Esophagus muscularis mucosa (tissue), 4 donors: Measurements from ENCODE around the gene PRKN. TPM values are rescaled to one million over a fixed set of nuclear protein-coding genes. Genes with fewer than 3 reads are reported as not detected.

Experiments used
- DNase-seq: peaks from one replicate; pipeline ENCODE4 v3.0.0-alpha.2; 2017; ENCODE audit errors: extremely low spot score
- H3K27ac ChIP-seq, 4 donors: fragments of 200-600 bp; sonication (generic); replicated peaks in 1 of 4; 1 replicate in 3 of 4; 2 replicates in 1 of 4; pipeline ENCODE4 v1.5.1; 2016 to 2019; ENCODE audit warnings: mild to moderate bottlenecking in 1 of 4
- H3K27me3 ChIP-seq, 4 donors: fragments of 200-600 bp; sonication (generic); one replicate each; pipeline versions ENCODE4 v1.5.1 to v1.6.0; 2016 to 2019
- H3K36me3 ChIP-seq, 4 donors: fragments of 200-600 bp; sonication (generic); one replicate each; pipeline ENCODE4 v1.5.1; 2016 to 2019
- H3K4me1 ChIP-seq, 4 donors: fragments of 200-600 bp; sonication (generic); one replicate each; pipeline ENCODE4 v1.5.1; 2016 to 2019
- H3K4me3 ChIP-seq, 4 donors: fragments of 200-600 bp; sonication (generic); 1 replicate in 2 of 4; 2 replicates in 2 of 4; pipeline ENCODE4 v1.5.1; 2016 to 2019; ENCODE audit warnings: mild to moderate bottlenecking in 4 of 4, moderate library complexity in 1 of 4
- H3K9me3 ChIP-seq, 4 donors: fragments of 200-600 bp; sonication (generic); 1 replicate in 3 of 4; 2 replicates in 1 of 4; pipeline ENCODE4 v1.5.1; 2016 to 2019
- EP300 ChIP-seq: sonication (generic); formaldehyde crosslinking; IDR thresholded peaks from one replicate; pipeline ENCODE4 v1.6.1; 2017; ENCODE audit warnings: antibody characterized with exemption
- POLR2A ChIP-seq: fragments of 450-650 bp; IDR thresholded peaks from one replicate; pipeline ENCODE4 v1.6.1; 2017; ENCODE audit warnings: antibody characterized with exemption, moderate library complexity, mild to moderate bottlenecking, low read depth
- POLR2AphosphoS5 ChIP-seq, 2 donors: sonication (generic); formaldehyde crosslinking; IDR thresholded peaks; one replicate each; pipeline ENCODE4 v1.6.1; 2017; ENCODE audit warnings: antibody characterized with exemption in 2 of 2
- WGBS: methylation state at CpG from one replicate; pipeline ENCODE4 v1.1.5; 2018; 5-methylcytosine and 5-hydroxymethylcytosine counted together
- intact Hi-C: fragments of 100-400 bp; cut with DNase I; formaldehyde crosslinking; loops from one replicate; pipeline ENCODE4 v1.15.1; 2023
- total RNA-seq, 4 donors: library from RNA; depleted of rRNA; stranded (reverse); fragments of >200 nt; gene quantifications; one replicate each; pipeline versions ENCODE4 v1.1.0 to v1.2.1, GENCODE V29; 2016
- TF ChIP-seq, protein P1 (sequence below), 3 experiments: fragments of 200-600 bp in 2 of 3; fragments of 450-650 bp in 1 of 3; sonication (generic) in 2 of 3; IDR thresholded peaks; one replicate each; pipeline ENCODE4 v1.5.1; 2017 to 2019; ENCODE audit warnings: antibody characterized with exemption in 3 of 3, mild to moderate bottlenecking in 2 of 3, moderate library complexity in 1 of 3

Gene PRKN
- total RNA-seq, 4 donors from 2014 or later = 9.6 to 14.5 (median 10.8) TPM

DNA sequence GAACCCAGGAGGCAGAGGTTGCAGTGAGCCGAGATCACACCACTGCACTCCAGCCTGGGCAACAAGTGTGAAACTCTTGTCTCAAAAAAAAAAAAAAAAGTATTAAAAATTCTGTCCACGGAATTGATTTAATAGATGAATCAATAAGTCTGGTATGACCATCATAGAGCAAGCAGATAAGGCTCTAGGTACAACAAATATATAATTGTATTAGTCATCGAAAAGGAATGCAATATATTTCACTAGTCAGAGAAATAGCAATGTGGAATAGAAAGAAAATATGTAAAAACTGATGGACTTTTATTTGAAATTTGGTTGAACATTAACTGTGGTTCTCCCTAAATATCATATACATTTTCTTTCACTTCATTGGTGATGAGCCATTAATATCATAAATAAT is 976.9 kb downstream of the PRKN start:
- H3K27me3 ChIP-seq = no peaks in the 10 kb centered on the region
- H3K4me3 ChIP-seq = no peak overlapping the region
- intact Hi-C loops = no loop called here
- WGBS = 97% methylated on average over 3 of the region's 3 CpGs
- DNase-seq = no peak
- H3K9me3 ChIP-seq = no peaks in the 10 kb centered on the region
- H3K4me1 ChIP-seq = no peaks in the 10 kb centered on the region
- TF ChIP-seq POLR2A (no peak), POLR2AphosphoS5 (IDR thresholded peaks at IDR 0.05) (no peak), EP300 (no peak)
- TF ChIP-seq, protein P1, sequence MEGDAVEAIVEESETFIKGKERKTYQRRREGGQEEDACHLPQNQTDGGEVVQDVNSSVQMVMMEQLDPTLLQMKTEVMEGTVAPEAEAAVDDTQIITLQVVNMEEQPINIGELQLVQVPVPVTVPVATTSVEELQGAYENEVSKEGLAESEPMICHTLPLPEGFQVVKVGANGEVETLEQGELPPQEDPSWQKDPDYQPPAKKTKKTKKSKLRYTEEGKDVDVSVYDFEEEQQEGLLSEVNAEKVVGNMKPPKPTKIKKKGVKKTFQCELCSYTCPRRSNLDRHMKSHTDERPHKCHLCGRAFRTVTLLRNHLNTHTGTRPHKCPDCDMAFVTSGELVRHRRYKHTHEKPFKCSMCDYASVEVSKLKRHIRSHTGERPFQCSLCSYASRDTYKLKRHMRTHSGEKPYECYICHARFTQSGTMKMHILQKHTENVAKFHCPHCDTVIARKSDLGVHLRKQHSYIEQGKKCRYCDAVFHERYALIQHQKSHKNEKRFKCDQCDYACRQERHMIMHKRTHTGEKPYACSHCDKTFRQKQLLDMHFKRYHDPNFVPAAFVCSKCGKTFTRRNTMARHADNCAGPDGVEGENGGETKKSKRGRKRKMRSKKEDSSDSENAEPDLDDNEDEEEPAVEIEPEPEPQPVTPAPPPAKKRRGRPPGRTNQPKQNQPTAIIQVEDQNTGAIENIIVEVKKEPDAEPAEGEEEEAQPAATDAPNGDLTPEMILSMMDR (IDR thresholded peaks at IDR 0.05) = no peak
- H3K27ac ChIP-seq = no peak overlapping the region
- H3K36me3 ChIP-seq = no peaks in the 10 kb centered on the region

DNA sequence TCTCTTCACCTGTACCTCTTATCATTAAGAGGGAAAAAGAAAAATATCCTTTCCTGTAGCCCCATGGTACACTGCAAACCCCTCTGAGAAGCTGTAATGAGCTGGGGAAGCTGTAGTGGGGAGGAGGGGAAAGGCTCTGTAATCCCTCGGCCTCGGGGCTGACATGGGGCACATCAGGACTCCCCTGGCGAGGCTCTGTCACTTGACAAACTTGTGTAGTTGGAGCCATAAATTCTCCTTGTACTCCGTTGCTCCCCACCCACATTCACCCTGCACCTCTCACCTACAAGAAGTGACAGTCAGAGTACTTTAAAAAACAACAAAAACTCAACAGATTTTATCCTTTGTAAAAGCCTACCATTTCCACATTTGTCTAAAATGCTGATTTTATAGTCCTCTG is 978.0 kb downstream of the PRKN start:
- intact Hi-C loops = no loop called here
- Histone ChIP-seq H3K36me3 (no peaks in the 10 kb centered on the region), H3K4me1 (no peaks in the 10 kb centered on the region), H3K9me3 (no peaks in the 10 kb centered on the region), H3K4me3 (no peak overlapping the region), H3K27ac (no peak overlapping the region), H3K27me3 (no peaks in the 10 kb centered on the region)
- no peak for DNase-seq
- TF ChIP-seq POLR2A = no peak
- 76% methylated on average over 4 of the region's 4 CpGs for WGBS

DNA sequence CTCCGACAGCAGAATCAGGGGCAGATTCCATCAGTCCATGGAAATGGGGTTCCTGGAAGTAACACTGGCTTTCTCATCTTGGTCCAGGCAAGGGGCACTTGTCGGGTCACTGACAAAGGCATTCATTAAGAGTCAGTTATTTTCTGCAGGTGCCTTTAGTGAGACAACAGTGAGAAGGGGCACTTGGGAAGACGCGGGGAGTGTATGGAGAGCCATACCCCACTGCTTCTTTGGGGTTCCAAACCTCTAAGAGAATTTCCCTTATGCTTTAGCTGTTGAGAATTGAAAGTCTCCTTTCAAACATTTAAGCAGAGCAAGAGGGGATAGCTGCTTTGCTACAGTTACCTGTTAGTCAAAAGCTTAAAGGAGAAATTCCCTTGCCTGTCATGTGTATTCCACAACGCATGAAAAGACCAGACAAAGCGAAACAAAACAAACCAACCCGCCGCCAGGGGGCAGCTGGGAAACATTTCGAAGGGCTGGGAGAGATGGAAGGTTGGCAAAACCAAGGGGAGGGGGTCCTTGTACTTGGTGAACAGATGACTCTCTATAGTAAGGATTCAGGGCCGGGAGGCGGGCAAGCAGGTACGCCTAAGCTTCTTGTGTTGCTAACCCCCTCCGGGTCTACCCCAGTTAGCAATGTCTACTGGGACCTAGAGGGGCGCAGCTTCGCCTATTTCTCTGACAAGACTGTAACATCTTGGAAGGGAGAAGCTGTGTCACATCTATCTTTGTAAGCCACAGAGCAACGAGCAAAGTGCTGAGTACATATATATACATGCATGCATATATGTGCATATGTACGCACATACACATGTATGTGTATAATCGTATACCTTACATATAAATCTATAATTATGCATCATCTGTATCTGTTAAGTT is 978.8 kb downstream of the PRKN start:
- no peaks in the 10 kb centered on the region for H3K36me3 ChIP-seq
- no peaks in the 10 kb centered on the region for H3K27me3 ChIP-seq
- no peak for DNase-seq
- no peaks in the 10 kb centered on the region for H3K9me3 ChIP-seq
- H3K27ac ChIP-seq = no peak overlapping the region
- H3K4me1 ChIP-seq = no peaks in the 10 kb centered on the region
- no peak overlapping the region for H3K4me3 ChIP-seq
- WGBS = 72% methylated on average over 14 of the region's 18 CpGs
- TF ChIP-seq, protein P1 (IDR thresholded peaks at IDR 0.05) = peak in 1 of 3 experiments; percentile 29
- no peak for TF ChIP-seq POLR2A
- intact Hi-C loops = no loop called here

DNA sequence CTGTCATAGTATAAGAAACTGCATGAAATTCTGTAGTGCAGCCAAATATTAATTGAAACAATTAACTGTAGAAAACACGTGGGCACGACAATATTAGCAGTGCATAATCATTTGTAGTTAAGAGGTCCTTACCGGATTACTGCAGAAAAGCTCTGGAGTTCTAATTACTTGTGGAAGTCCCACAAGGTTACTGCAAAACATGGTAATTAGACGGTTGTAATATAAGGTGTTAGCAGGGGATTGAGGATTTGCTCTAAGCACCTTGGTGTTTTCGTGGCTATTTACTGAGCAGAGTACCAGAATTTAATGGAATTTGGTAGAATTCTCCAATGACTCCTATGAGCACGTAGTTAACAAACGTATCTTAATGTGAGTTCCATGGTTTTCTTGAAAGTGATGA is 980.1 kb downstream of the PRKN start:
- Histone ChIP-seq H3K4me1 (no peaks in the 10 kb centered on the region), H3K9me3 (no peaks in the 10 kb centered on the region), H3K4me3 (no peak overlapping the region), H3K27me3 (no peaks in the 10 kb centered on the region), H3K36me3 (no peaks in the 10 kb centered on the region), H3K27ac (no peak overlapping the region)
- intact Hi-C loops = no loop called here
- no peak for TF ChIP-seq POLR2AphosphoS5 (IDR thresholded peaks at IDR 0.05)
- TF ChIP-seq, protein P1 (IDR thresholded peaks at IDR 0.05) = no peak
- no peak for TF ChIP-seq EP300
- no peak for TF ChIP-seq POLR2A
- no peak for DNase-seq
- 93% methylated on average over 7 of the region's 7 CpGs for WGBS

DNA sequence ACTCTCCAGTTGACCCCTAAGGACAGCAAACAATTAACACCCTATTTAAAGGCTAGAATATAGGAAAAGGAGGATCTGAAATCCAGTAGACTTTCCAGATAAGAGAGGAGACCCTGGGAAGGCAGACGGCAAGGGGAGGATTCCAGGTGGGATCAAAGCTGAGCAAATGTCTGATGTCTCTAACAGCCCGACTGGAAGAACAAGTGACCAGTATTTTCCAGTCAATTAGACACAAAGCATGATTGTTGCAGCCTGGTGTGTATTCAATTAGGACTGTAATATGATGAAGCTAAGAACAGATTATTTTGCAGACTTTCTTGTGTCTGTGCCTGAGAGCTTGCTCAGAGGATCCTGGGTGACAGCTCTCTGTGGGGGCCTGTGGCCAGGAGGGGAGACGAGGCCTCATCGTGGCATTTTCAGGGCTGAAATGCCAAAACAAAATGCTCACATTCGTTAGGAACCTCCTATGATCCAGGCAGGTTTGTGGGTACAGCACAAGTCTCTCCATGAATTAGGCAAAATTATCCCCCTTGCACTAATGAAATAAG is 981.9 kb downstream of the PRKN start:
- Histone ChIP-seq H3K27ac (no peak overlapping the region), H3K36me3 (no peaks in the 10 kb centered on the region), H3K4me3 (no peak overlapping the region), H3K9me3 (no peaks in the 10 kb centered on the region), H3K4me1 (no peaks in the 10 kb centered on the region), H3K27me3 (no peaks in the 10 kb centered on the region)
- no peak for DNase-seq
- WGBS = 85% methylated on average over 5 of the region's 5 CpGs
- intact Hi-C loops = no loop called here
- TF ChIP-seq POLR2AphosphoS5 (IDR thresholded peaks at IDR 0.05) (no peak), EP300 (no peak), POLR2A (no peak)
- TF ChIP-seq, protein P1 (IDR thresholded peaks at IDR 0.05) = no peak
